H9 (cell line): ENCODE data around the gene NSUN2. TPM values are rescaled to one million over a fixed set of nuclear protein-coding genes. Genes with fewer than 3 reads are reported as not detected.

Source experiments
- DNase-seq: peaks from one replicate; pipeline ENCODE4 v3.0.0-alpha.2; 2017
- H2AFZ ChIP-seq: one replicate; pipeline ENCODE4 v1.6.1; 2013; ENCODE audit warnings: mild to moderate bottlenecking, low read length, control low read depth, moderate library complexity
- H2AK5ac ChIP-seq: 2 replicates; pipeline ENCODE4 v1.6.1; 2013; ENCODE audit warnings: low read length, control low read depth, mixed read lengths; ENCODE audit not compliant: insufficient read length
- H2BK120ac ChIP-seq: one replicate; pipeline ENCODE4 v1.6.1; 2013; ENCODE audit warnings: low read depth, mild to moderate bottlenecking, low read length, control low read depth, inconsistent platforms; ENCODE audit not compliant: poor library complexity, severe bottlenecking
- H2BK12ac ChIP-seq: 2 replicates; pipeline ENCODE4 v1.6.1; 2013; ENCODE audit warnings: low read length, control low read depth, mixed read lengths, low read depth; ENCODE audit not compliant: insufficient read length
- H2BK15ac ChIP-seq: 2 replicates; pipeline ENCODE4 v1.6.1; 2013; ENCODE audit warnings: low read depth, low read length, control low read depth
- H2BK20ac ChIP-seq: one replicate; pipeline ENCODE4 v1.6.1; 2013; ENCODE audit warnings: low read depth, mild to moderate bottlenecking, low read length, control low read depth, inconsistent platforms; ENCODE audit not compliant: poor library complexity, severe bottlenecking
- H2BK5ac ChIP-seq: 2 replicates; pipeline ENCODE4 v1.6.1; 2013; ENCODE audit warnings: low read length, control low read depth, mixed read lengths; ENCODE audit not compliant: insufficient read length
- H3K14ac ChIP-seq: 2 replicates; pipeline ENCODE4 v1.6.1; 2013; ENCODE audit warnings: low read length, control low read depth; ENCODE audit not compliant: insufficient read depth
- H3K18ac ChIP-seq: 2 replicates; pipeline ENCODE4 v1.6.1; 2013; ENCODE audit warnings: low read depth, mild to moderate bottlenecking, mixed read lengths, low read length, control low read depth; ENCODE audit not compliant: insufficient read length
- H3K23ac ChIP-seq: 2 replicates; pipeline ENCODE4 v1.6.1; 2013; ENCODE audit warnings: low read length, control low read depth, mixed read lengths, low read depth; ENCODE audit not compliant: insufficient read length
- H3K23me2 ChIP-seq: 2 replicates; pipeline ENCODE4 v1.6.1; 2013; ENCODE audit warnings: low read depth, mild to moderate bottlenecking, mixed read lengths, low read length, control low read depth; ENCODE audit not compliant: insufficient read length, poor library complexity, severe bottlenecking
- H3K27ac ChIP-seq: 2 replicates; pipeline ENCODE4 v1.5.1; 2013; ENCODE audit warnings: low read length, control low read depth, mixed read lengths, low read depth; ENCODE audit not compliant: insufficient read length
- H3K27me3 ChIP-seq: 2 replicates; pipeline ENCODE4 v1.6.1; 2013; ENCODE audit warnings: low read length, control low read depth, inconsistent platforms; ENCODE audit not compliant: insufficient read depth
- H3K4ac ChIP-seq: 2 replicates; pipeline ENCODE4 v1.6.1; 2013; ENCODE audit warnings: low read depth, mild to moderate bottlenecking, control low read depth, inconsistent platforms, low read length, moderate library complexity
- H3K4me1 ChIP-seq: 2 replicates; pipeline ENCODE4 v1.6.1; 2013; ENCODE audit warnings: low read length, control low read depth, inconsistent platforms; ENCODE audit not compliant: insufficient read depth
- H3K4me2 ChIP-seq: 2 replicates; pipeline ENCODE4 v1.6.1; 2013; ENCODE audit warnings: low read length, control low read depth, mixed read lengths; ENCODE audit not compliant: insufficient read length, insufficient read depth
- H3K56ac ChIP-seq: 2 replicates; pipeline ENCODE4 v1.6.1; 2013; ENCODE audit warnings: low read depth, mild to moderate bottlenecking, mixed read lengths, low read length, control low read depth; ENCODE audit not compliant: insufficient read length
- H3K79me1 ChIP-seq: 2 replicates; pipeline ENCODE4 v1.6.1; 2013; ENCODE audit warnings: low read depth, mild to moderate bottlenecking, moderate library complexity, low read length, control low read depth, inconsistent platforms; ENCODE audit not compliant: insufficient read depth, poor library complexity, severe bottlenecking
- H3K79me2 ChIP-seq: 2 replicates; pipeline ENCODE4 v1.6.1; 2013; ENCODE audit warnings: low read length, control low read depth, inconsistent platforms; ENCODE audit not compliant: insufficient read depth
- H3K9ac ChIP-seq: 2 replicates; pipeline ENCODE4 v1.6.1; 2013; ENCODE audit warnings: low read length, control low read depth, mixed read lengths; ENCODE audit not compliant: insufficient read length; ENCODE audit errors: extremely low read depth
- H3K9me3 ChIP-seq: one replicate; pipeline ENCODE4 v1.6.1; 2013; ENCODE audit warnings: low read depth, low read length, inconsistent platforms; ENCODE audit not compliant: control insufficient read depth
- H3T11ph ChIP-seq: one replicate; pipeline ENCODE4 v1.6.1; 2013; ENCODE audit warnings: mild to moderate bottlenecking, low read length, control low read depth, inconsistent platforms
- H4K20me1 ChIP-seq: one replicate; pipeline ENCODE4 v1.6.1; 2013; ENCODE audit not compliant: control insufficient read depth, insufficient read length, insufficient read depth
- H4K5ac ChIP-seq: 2 replicates; pipeline ENCODE4 v1.6.1; 2013; ENCODE audit warnings: low read depth, mild to moderate bottlenecking, mixed read lengths, low read length, control low read depth; ENCODE audit not compliant: insufficient read length
- H4K8ac ChIP-seq: replicated peaks from 2 replicates; pipeline ENCODE4 v1.6.1; 2013; ENCODE audit warnings: low read length, control low read depth, mixed read lengths, low read depth; ENCODE audit not compliant: insufficient read length
- H4K91ac ChIP-seq: 2 replicates; pipeline ENCODE4 v1.6.1; 2013; ENCODE audit warnings: low read depth, mild to moderate bottlenecking, moderate library complexity, mixed read lengths, low read length, control low read depth; ENCODE audit not compliant: insufficient read length
- H3K27ac Mint-ChIP-seq, 3 experiments: 2 replicates in 2 of 3; 3 replicates in 1 of 3; pipeline ENCODE4 v1.8.0; 2020 to 2021; ENCODE audit warnings: mixed read lengths in 3 of 3, mild to moderate bottlenecking in 1 of 3, moderate library complexity in 1 of 3
- H3K27me3 Mint-ChIP-seq: 2 replicates; pipeline ENCODE4 v1.8.0; 2021; ENCODE audit warnings: low read depth, mild to moderate bottlenecking, moderate library complexity, mixed read lengths
- H3K36me3 Mint-ChIP-seq, 3 experiments: 2 replicates in 2 of 3; 3 replicates in 1 of 3; pipeline ENCODE4 v1.8.0; 2020 to 2021; ENCODE audit warnings: low read depth in 3 of 3, mixed read lengths in 3 of 3; ENCODE audit not compliant: insufficient read depth in 1 of 3
- H3K4me1 Mint-ChIP-seq, 2 experiments: 2 replicates each; pipeline ENCODE4 v1.8.0; 2020; ENCODE audit warnings: mixed read lengths in 2 of 2
- H3K4me3 Mint-ChIP-seq, 2 experiments: 2 replicates in 1 of 2; 3 replicates in 1 of 2; pipeline ENCODE4 v1.8.0; 2020 to 2021; ENCODE audit warnings: mild to moderate bottlenecking in 2 of 2, mixed read lengths in 2 of 2, moderate library complexity in 1 of 2
- H3K9me3 Mint-ChIP-seq, 2 experiments: 2 replicates in 1 of 2; 3 replicates in 1 of 2; pipeline ENCODE4 v1.8.0; 2020; ENCODE audit warnings: mild to moderate bottlenecking in 2 of 2, mixed read lengths in 2 of 2, moderate library complexity in 1 of 2
- CTCF ChIP-seq: fragments of 200-600 bp; sonication (generic); conservative IDR thresholded peaks from 3 replicates; pipeline ENCODE4 v1.8.0; 2021; ENCODE audit warnings: antibody characterized with exemption, mild to moderate bottlenecking
- WGBS: extraction: QIAGEN DNeasy Blood & Tissue Kit; methylation state at CpG from one replicate; pipeline ENCODE4 v1.1.7; 2013; ENCODE audit warnings: missing lambda C conversion rate, low lambda C conversion rate, mixed read lengths; ENCODE audit not compliant: insufficient read length; ENCODE audit errors: extremely low coverage; 5-methylcytosine and 5-hydroxymethylcytosine counted together
- total RNA-seq: library from RNA; stranded (reverse); gene quantifications from 2 replicates; pipeline ENCODE4 v1.2.1, GENCODE V29; 2021

Gene NSUN2
- total RNA-seq, 1 experiment from 2014 or later = 115 TPM

DNA sequence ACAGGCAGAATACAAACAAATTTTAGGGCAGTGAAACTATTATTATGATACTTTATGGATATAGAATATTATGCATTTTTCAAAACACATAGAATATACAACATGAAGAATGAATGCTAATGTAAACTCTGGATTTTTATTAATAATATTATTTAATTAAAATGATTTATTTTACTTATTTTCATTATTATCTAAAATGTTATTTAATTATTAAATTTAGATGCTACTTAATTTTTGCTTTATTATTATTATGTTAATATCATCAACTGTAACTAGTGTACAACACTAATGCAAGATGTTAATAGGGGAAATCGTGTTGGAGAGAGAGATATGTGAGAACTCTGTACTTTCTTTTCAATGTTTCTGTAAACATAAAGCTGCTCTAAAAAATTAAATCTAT, 41.1 kb upstream of the NSUN2 start:
- no peaks in the 10 kb centered on the region for H3K4me1 Mint-ChIP-seq
- H3K18ac ChIP-seq = no peak overlapping the region
- H2BK20ac ChIP-seq = no peak overlapping the region
- H3K27me3 Mint-ChIP-seq = no peaks in the 10 kb centered on the region; the same call in 1 of the 2 replicates
- no peaks in the 10 kb centered on the region for H3K23me2 ChIP-seq
- no peak overlapping the region for H3K14ac ChIP-seq
- peaks cover 6% of the 10 kb centered on the region for H3K9me3 ChIP-seq
- WGBS = no CpG with 5 or more reads among the region's 1 CpG
- H2BK120ac ChIP-seq = no peak overlapping the region
- H3K4me3 Mint-ChIP-seq = no peak overlapping the region
- H3K4me1 ChIP-seq = no peaks in the 10 kb centered on the region
- H3K9ac ChIP-seq = no peak overlapping the region
- H4K8ac ChIP-seq = no peak overlapping the region
- no peak overlapping the region for H4K91ac ChIP-seq
- no peak overlapping the region for H2BK5ac ChIP-seq
- no peak overlapping the region for H2BK15ac ChIP-seq
- H3K56ac ChIP-seq = no peak overlapping the region
- no peak overlapping the region for H3K27ac ChIP-seq
- H3K4me2 ChIP-seq = no peak overlapping the region
- H2AK5ac ChIP-seq = no peak overlapping the region
- peaks cover 10 to 24% of the 10 kb centered on the region in 2 experiments for H3K9me3 Mint-ChIP-seq
- no peak overlapping the region for H3K27ac Mint-ChIP-seq
- no peaks in the 10 kb centered on the region; the same call in 1 of the 2 replicates for H3K79me2 ChIP-seq
- H3K36me3 Mint-ChIP-seq = peaks cover 27 to 53% (median 42%) of the 10 kb centered on the region in 3 experiments
- no peak overlapping the region for H2AFZ ChIP-seq
- no peak for DNase-seq
- H3K4ac ChIP-seq = no peak overlapping the region
- no peak overlapping the region for H3T11ph ChIP-seq
- no peak overlapping the region for H2BK12ac ChIP-seq
- H3K23ac ChIP-seq = no peak overlapping the region
- H3K79me1 ChIP-seq = no peaks in the 10 kb centered on the region
- no peak for TF ChIP-seq CTCF
- peaks cover 4% of the 10 kb centered on the region for H4K20me1 ChIP-seq
- H4K5ac ChIP-seq = no peak overlapping the region
- H3K27me3 ChIP-seq = no peaks in the 10 kb centered on the region
